ENCODE data around the gene LYSET. TPM values are rescaled to one million over a fixed set of nuclear protein-coding genes. Genes with fewer than 3 reads are reported as not detected.

The LYSET gene
- total and polyA plus RNA-seq, 10 of the 15 experiments (the other 5 are each of a cell fraction or from before 2014, with no cell fraction given) = 11.9 to 34.5 (median 21.2) TPM

- TF ChIP-seq ZNF217 (IDR thresholded peaks at IDR 0.05) = no peak
- TF ChIP-seq BHLHE40 (IDR thresholded peaks at IDR 0.05; ENCODE audit: borderline replicate concordance in 1 of 2, low read depth in 2 of 2, low read length in 1 of 2) = peak; percentile 15 to 24; a peak in 2 of 4 replicates
- TF ChIP-seq WRNIP1 (IDR thresholded peaks at IDR 0.05; ENCODE audit: borderline replicate concordance, low read depth, low read length) = no peak
Observed at GRCh38 chr14:93150227-93151208, 34.6 kb upstream of the LYSET start (continued).

- Histone ChIP-seq H3K9ac (ENCODE audit: control insufficient read depth, insufficient read depth, low read length) (no peak overlapping the region), H3K4me2 (ENCODE audit: control insufficient read depth, insufficient read depth) (no peak overlapping the region), H3K9me3 (replicated peaks; ENCODE audit: control insufficient read depth, insufficient read depth, low read length) (no peaks in the 10 kb centered on the region), H4K20me1 (ENCODE audit: control insufficient read depth, insufficient read depth) (no peaks in the 10 kb centered on the region), H3K36me3 (ENCODE audit: control insufficient read depth in 2 of 2, insufficient read depth in 2 of 2, low read length in 1 of 2) (no peaks in the 10 kb centered on the region), H2AFZ (ENCODE audit: control insufficient read depth, low read depth, low read length) (no peak overlapping the region), H3K27ac (ENCODE audit: control insufficient read depth, insufficient read depth) (no peak overlapping the region), H3K4me1 (ENCODE audit: control insufficient read depth, insufficient read depth, low read length) (peaks cover 4% of the 10 kb centered on the region; the same call in 1 of the 2 replicates), H3K4me3 (no peak overlapping the region), H3K79me2 (ENCODE audit: control insufficient read depth, insufficient read depth, low read length) (no peaks in the 10 kb centered on the region), H3K27me3 (replicated peaks in 1 of 2; ENCODE audit: control insufficient read depth in 2 of 2, insufficient read depth in 2 of 2, low read length in 1 of 2) (no peaks in the 10 kb centered on the region)
- intact Hi-C loops (cut with micrococcal nuclease; ENCODE audit: unreplicated experiment) = no loop called here
- WGBS (ENCODE audit: insufficient coverage, insufficient replicate concordance, low lambda C conversion rate, missing lambda C conversion rate) = 57% methylated on average over 7 of the region's 7 CpGs
- ATAC-seq (no peak), DNase-seq (ENCODE audit: low read depth, low spot score) (no peak), FAIRE-seq (no peak)
- in situ Hi-C loops (cut with MboI) = no loop called here
- RAD21 ChIA-PET (ENCODE audit: unreplicated experiment) = no interaction called here
- SMC1A ChIA-PET (ENCODE audit: uncharacterized antibody, unreplicated experiment) = no interaction called here
- CTCF ChIA-PET = interaction anchor here (1.0 to 2.6 kb wide), 2 partner anchors 40 to 66 kb away, joined by 3 to 14 read pairs; no protein-coding TSS in a partner anchor
- no TSS peak for BruUV-seq (replicated peaks)
- POLR2A ChIA-PET = no interaction called here
- TF ChIP-seq SRF (IDR thresholded peaks at IDR 0.05; ENCODE audit: low read depth in 2 of 2, low read length in 2 of 2) (no peak), SUZ12 (IDR thresholded peaks at IDR 0.05; ENCODE audit: unreplicated experiment) (no peak), CHD2 (IDR thresholded peaks at IDR 0.05; ENCODE audit: borderline replicate concordance, low read depth, low read length) (no peak), SMARCA5 (IDR thresholded peaks at IDR 0.05) (no peak), ELK1 (IDR thresholded peaks at IDR 0.05; ENCODE audit: low read depth, low read length) (no peak), STAT3 (IDR thresholded peaks at IDR 0.05; ENCODE audit: low read depth, low read length) (no peak), REST (IDR thresholded peaks at IDR 0.05; ENCODE audit: low read depth, low read length) (no peak), CEBPB (IDR thresholded peaks at IDR 0.05; ENCODE audit: borderline replicate concordance in 1 of 2, low read depth in 2 of 2, low read length in 2 of 2) (no peak), E2F4 (IDR thresholded peaks at IDR 0.05; ENCODE audit: low read depth, low read length) (no peak), MLLT1 (IDR thresholded peaks at IDR 0.05) (no peak), HCFC1 (IDR thresholded peaks at IDR 0.05; ENCODE audit: low read length) (no peak)
Observed at GRCh38 chr14:93153121-93153520, 32.0 kb upstream of the LYSET start.
